CD14-positive monocyte (primary cell): ENCODE data around the gene DDAH1. TPM values are rescaled to one million over a fixed set of nuclear protein-coding genes. Genes with fewer than 3 reads are reported as not detected.

Experiments
- DNase-seq, 3 donors: peaks; one replicate each; pipeline ENCODE4 v3.0.0-alpha.2; 2011 to 2022
- H2AFZ ChIP-seq: 2 replicates; pipeline ENCODE4 v1.6.0; 2012; ENCODE audit warnings: mild to moderate bottlenecking, low read depth, low read length, inconsistent platforms; ENCODE audit not compliant: insufficient read depth, poor library complexity, severe bottlenecking
- H3K27ac ChIP-seq, 2 donors: 1 replicate in 1 of 2; 2 replicates in 1 of 2; pipeline ENCODE4 v1.5.1; 2012 to 2013; ENCODE audit warnings: low read length in 2 of 2, control low read depth in 1 of 2, inconsistent platforms in 1 of 2, low read depth in 1 of 2, mild to moderate bottlenecking in 1 of 2
- H3K27me3 ChIP-seq, 2 donors: one replicate each; pipeline versions ENCODE4 v1.6.0 to v1.6.1; 2011 to 2013; ENCODE audit warnings: low read length in 2 of 2; ENCODE audit not compliant: control insufficient read depth in 2 of 2, insufficient read depth in 2 of 2
- H3K36me3 ChIP-seq, 2 donors: replicated peaks in 1 of 2; 1 replicate in 1 of 2; 2 replicates in 1 of 2; pipeline versions ENCODE4 v1.5.1 to v1.6.1; 2012 to 2013; ENCODE audit warnings: low read length in 2 of 2, control low read depth in 1 of 2, inconsistent platforms in 1 of 2, mild to moderate bottlenecking in 1 of 2; ENCODE audit not compliant: insufficient read depth in 2 of 2, control insufficient read depth in 1 of 2
- H3K4me1 ChIP-seq, 2 donors: 1 replicate in 1 of 2; 2 replicates in 1 of 2; pipeline versions ENCODE4 v1.5.1 to v1.6.1; 2012 to 2013; ENCODE audit warnings: low read length in 2 of 2, control low read depth in 1 of 2, inconsistent platforms in 1 of 2, mild to moderate bottlenecking in 1 of 2, moderate library complexity in 1 of 2; ENCODE audit not compliant: insufficient read depth in 2 of 2, control insufficient read depth in 1 of 2
- H3K4me2 ChIP-seq: replicated peaks from 2 replicates; pipeline ENCODE3; 2012; ENCODE audit warnings: low read length, moderate library complexity, mild to moderate bottlenecking; ENCODE audit not compliant: poor library complexity, severe bottlenecking; ENCODE audit errors: extremely low read depth
- H3K4me3 ChIP-seq, 3 experiments: fragments of 200-600 bp in 1 of 3; sonication (generic) in 1 of 3; replicated peaks in 1 of 3; 1 replicate in 2 of 3; 2 replicates in 1 of 3; pipeline ENCODE4 v1.5.1; 2011 to 2013; ENCODE audit warnings: low read length in 3 of 3, mild to moderate bottlenecking in 3 of 3, control low read depth in 2 of 3, low read depth in 2 of 3, inconsistent platforms in 1 of 3, moderate library complexity in 1 of 3
- H3K79me2 ChIP-seq: 2 replicates; pipeline ENCODE4 v1.6.0; 2012; ENCODE audit warnings: mild to moderate bottlenecking, control low read depth, inconsistent platforms, low read length, moderate library complexity; ENCODE audit not compliant: insufficient read depth
- H3K9ac ChIP-seq: 2 replicates; pipeline ENCODE4 v1.6.0; 2017; ENCODE audit warnings: low read length, mild to moderate bottlenecking; ENCODE audit not compliant: insufficient read depth, poor library complexity, severe bottlenecking
- H3K9me3 ChIP-seq, 2 donors: replicated peaks in 1 of 2; 1 replicate in 1 of 2; 2 replicates in 1 of 2; pipeline versions ENCODE4 v1.5.1 to v1.6.1; 2012 to 2013; ENCODE audit warnings: low read length in 2 of 2, control low read depth in 1 of 2; ENCODE audit not compliant: control insufficient read depth in 1 of 2, insufficient read depth in 1 of 2
- H4K20me1 ChIP-seq: 2 replicates; pipeline ENCODE4 v1.6.0; 2012; ENCODE audit warnings: mild to moderate bottlenecking, low read length, control low read depth, moderate library complexity; ENCODE audit not compliant: insufficient read depth
- H3K27ac Mint-ChIP-seq, 7 donors: one replicate each; pipeline ENCODE4 v1.8.0; 2020; ENCODE audit warnings: mild to moderate bottlenecking in 7 of 7, mixed read lengths in 7 of 7, moderate library complexity in 6 of 7, inconsistent platforms in 2 of 7
- H3K27me3 Mint-ChIP-seq, 3 donors: one replicate each; pipeline ENCODE4 v1.8.0; 2021 to 2022; ENCODE audit warnings: low read depth in 3 of 3, mild to moderate bottlenecking in 3 of 3, mixed read lengths in 3 of 3, moderate library complexity in 3 of 3, inconsistent platforms in 1 of 3
- H3K36me3 Mint-ChIP-seq, 2 donors: one replicate each; pipeline ENCODE4 v1.8.0; 2020; ENCODE audit warnings: mixed read lengths in 2 of 2, inconsistent platforms in 1 of 2, mild to moderate bottlenecking in 1 of 2
- H3K4me1 Mint-ChIP-seq: one replicate; pipeline ENCODE4 v1.8.0; 2020; ENCODE audit warnings: mild to moderate bottlenecking, mixed read lengths
- H3K4me3 Mint-ChIP-seq, 2 donors: one replicate each; pipeline ENCODE4 v1.8.0; 2020; ENCODE audit warnings: mild to moderate bottlenecking in 2 of 2, mixed read lengths in 2 of 2, moderate library complexity in 1 of 2
- H3K9me3 Mint-ChIP-seq, 7 donors: one replicate each; pipeline ENCODE4 v1.8.0; 2020 to 2022; ENCODE audit warnings: mixed read lengths in 7 of 7, mild to moderate bottlenecking in 6 of 7, moderate library complexity in 6 of 7, inconsistent platforms in 2 of 7
- CTCF ChIP-seq: fragments of 200-600 bp; IDR thresholded peaks from one replicate; pipeline ENCODE4 v1.8.0; 2022; ENCODE audit warnings: antibody characterized with exemption, mild to moderate bottlenecking
- WGBS: methylation state at CpG from one replicate; pipeline ENCODE4 v1.1.5; 2013; ENCODE audit warnings: missing lambda C conversion rate; ENCODE audit not compliant: insufficient coverage; 5-methylcytosine and 5-hydroxymethylcytosine counted together
- intact Hi-C, 2 donors: fragments of 100-400 bp; cut with micrococcal nuclease; formaldehyde crosslinking; loops; one replicate each; pipeline versions ENCODE4 v1.15.0 to v1.15.1; 2023
- polyA plus RNA-seq, 3 donors: library from polyadenylated mRNA; depleted of rRNA in 1 of 3; unstranded in 2 of 3; stranded (reverse) in 1 of 3; fragments of 300-500 nt in 2 of 3; fragments of >200 nt in 1 of 3; fragmentation: Illumina TruSeq in 2 of 3; gene quantifications; 1 replicate in 2 of 3; 2 replicates in 1 of 3; pipeline ENCODE4 v1.2.3, GENCODE V29; 2012 to 2021

Gene DDAH1
- polyA plus RNA-seq, 3 donors = not detected

GRCh38 chr1:85480566-85480965 is 15.6 kb upstream of the DDAH1 start:
- WGBS = no CpG with 5 or more reads among the region's 2 CpGs
- Histone ChIP-seq H4K20me1 (no peaks in the 10 kb centered on the region), H3K27me3 (no peaks in the 10 kb centered on the region), H3K36me3 (no peaks in the 10 kb centered on the region), H3K79me2 (no peaks in the 10 kb centered on the region), H3K9ac (no peak overlapping the region), H3K4me2 (no peak overlapping the region), H3K4me3 (no peak overlapping the region), H3K27ac (no peak overlapping the region), H2AFZ (no peak overlapping the region), H3K4me1 (no peaks in the 10 kb centered on the region), H3K9me3 (no peaks in the 10 kb centered on the region)
- H3K9me3 Mint-ChIP-seq = peaks cover 0 to 3% (median 0%) of the 10 kb centered on the region in 7 donors
- intact Hi-C loops = no loop called here
- no peaks in the 10 kb centered on the region for H3K4me1 Mint-ChIP-seq
- no peak overlapping the region for H3K27ac Mint-ChIP-seq
- no peak overlapping the region for H3K4me3 Mint-ChIP-seq
- H3K27me3 Mint-ChIP-seq = no peaks in the 10 kb centered on the region
- H3K36me3 Mint-ChIP-seq = no peaks in the 10 kb centered on the region
- no peak for DNase-seq
- TF ChIP-seq CTCF = no peak

GRCh38 chr1:85479491-85479890 is 14.5 kb upstream of the DDAH1 start:
- Histone ChIP-seq H4K20me1 (no peaks in the 10 kb centered on the region), H2AFZ (no peak overlapping the region), H3K4me2 (no peak overlapping the region), H3K36me3 (no peaks in the 10 kb centered on the region), H3K27me3 (no peaks in the 10 kb centered on the region), H3K4me1 (no peaks in the 10 kb centered on the region), H3K79me2 (no peaks in the 10 kb centered on the region), H3K9ac (no peak overlapping the region), H3K9me3 (no peaks in the 10 kb centered on the region), H3K4me3 (no peak overlapping the region), H3K27ac (no peak overlapping the region)
- H3K27me3 Mint-ChIP-seq = no peaks in the 10 kb centered on the region
- no peak overlapping the region for H3K4me3 Mint-ChIP-seq
- peaks cover 0 to 3% (median 0%) of the 10 kb centered on the region in 7 donors for H3K9me3 Mint-ChIP-seq
- DNase-seq = no peak
- no peak for TF ChIP-seq CTCF
- no peaks in the 10 kb centered on the region for H3K36me3 Mint-ChIP-seq
- intact Hi-C loops = no loop called here
- H3K27ac Mint-ChIP-seq = no peak overlapping the region
- no peaks in the 10 kb centered on the region for H3K4me1 Mint-ChIP-seq
- no CpG with 5 or more reads among the region's 1 CpG for WGBS
